Epithelial cell of esophagus (primary cell): ENCODE data around the gene PSMD13.

Source experiments
- DNase-seq: peaks from one replicate; pipeline ENCODE4 v3.0.0; 2010; ENCODE audit warnings: low read depth
- H3K4me3 ChIP-seq: 2 replicates; pipeline ENCODE4 v1.5.1; 2011; ENCODE audit warnings: mild to moderate bottlenecking, low read length, control low read depth
- CTCF ChIP-seq: IDR thresholded peaks from 2 replicates; pipeline ENCODE4 v1.5.1; 2011; ENCODE audit warnings: low read depth, mild to moderate bottlenecking, low read length, control low read depth, inconsistent platforms; ENCODE audit not compliant: insufficient read depth; ENCODE audit errors: missing control alignments

Gene PSMD13

GRCh38 chr11:197741-198235 is 39.0 kb upstream of the PSMD13 start:
- H3K4me3 ChIP-seq: no peak overlapping the region
- no peak for TF ChIP-seq CTCF
- no peak for DNase-seq

GRCh38 chr11:198236-198806 is 38.5 kb upstream of the PSMD13 start:
- DNase-seq: no peak
- no peak overlapping the region for H3K4me3 ChIP-seq
- TF ChIP-seq CTCF: no peak

- TF ChIP-seq CTCF: no peak
- no peak overlapping the region for H3K4me3 ChIP-seq
- no peak for DNase-seq
These were observed 37.7 kb upstream of the PSMD13 start for GRCh38 chr11:199004-199581.

- H3K4me3 ChIP-seq: no peak overlapping the region
- DNase-seq: no peak
- TF ChIP-seq CTCF: no peak
These were observed 37.0 kb upstream of the PSMD13 start for GRCh38 chr11:199782-200181.

- DNase-seq: no peak
- no peak for TF ChIP-seq CTCF
- no peak overlapping the region for H3K4me3 ChIP-seq
These were observed 36.4 kb upstream of the PSMD13 start for GRCh38 chr11:200224-201003.

- TF ChIP-seq CTCF: no peak
- no peak overlapping the region for H3K4me3 ChIP-seq
- no peak for DNase-seq
These were observed 34.8 kb upstream of the PSMD13 start for GRCh38 chr11:201966-202365.
